NCI-H69 (cell line): Measurements from ENCODE around the gene MFAP1.
A peak's percentile ranks its signal among the peaks of the same experiment; 100 is the strongest.

Experiments used
- DNase-seq: peaks from one replicate; lab custom pipeline; 2025; lab: John Stamatoyannopoulos, UW

MFAP1 gene

GRCh38 chr15:43776101-43776717 is 48.3 kb downstream of the MFAP1 start:
- DNase-seq, result peak; percentile 80

GRCh38 chr15:43775411-43775965 is 49.0 kb downstream of the MFAP1 start:
- peak; percentile 93 for DNase-seq

DNA sequence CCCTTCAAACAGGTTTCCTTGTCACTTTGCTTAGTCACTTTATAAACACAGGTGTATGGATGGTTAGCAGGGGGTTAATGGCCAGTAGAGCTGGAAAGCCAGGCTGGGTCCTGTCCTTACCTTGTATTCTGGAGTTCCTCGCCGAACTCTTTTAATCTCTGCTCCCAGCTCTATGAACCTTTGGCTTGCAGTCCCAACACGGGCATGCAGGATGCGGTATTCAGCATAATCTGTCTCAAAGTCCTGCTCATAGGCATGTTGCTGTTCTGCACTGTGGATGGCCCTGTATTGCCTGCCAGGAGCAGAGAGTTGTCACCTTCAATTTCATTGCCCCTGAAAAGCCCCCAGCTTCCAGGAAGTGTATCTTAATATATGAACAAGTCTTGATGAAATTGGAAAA is 50.4 kb downstream of the MFAP1 start:
- no peak for DNase-seq

- no peak for DNase-seq
Measured at GRCh38 chr15:43772624-43773023, 51.9 kb downstream of the MFAP1 start.

- no peak for DNase-seq
Measured at GRCh38 chr15:43771816-43772215, 52.7 kb downstream of the MFAP1 start.

DNA sequence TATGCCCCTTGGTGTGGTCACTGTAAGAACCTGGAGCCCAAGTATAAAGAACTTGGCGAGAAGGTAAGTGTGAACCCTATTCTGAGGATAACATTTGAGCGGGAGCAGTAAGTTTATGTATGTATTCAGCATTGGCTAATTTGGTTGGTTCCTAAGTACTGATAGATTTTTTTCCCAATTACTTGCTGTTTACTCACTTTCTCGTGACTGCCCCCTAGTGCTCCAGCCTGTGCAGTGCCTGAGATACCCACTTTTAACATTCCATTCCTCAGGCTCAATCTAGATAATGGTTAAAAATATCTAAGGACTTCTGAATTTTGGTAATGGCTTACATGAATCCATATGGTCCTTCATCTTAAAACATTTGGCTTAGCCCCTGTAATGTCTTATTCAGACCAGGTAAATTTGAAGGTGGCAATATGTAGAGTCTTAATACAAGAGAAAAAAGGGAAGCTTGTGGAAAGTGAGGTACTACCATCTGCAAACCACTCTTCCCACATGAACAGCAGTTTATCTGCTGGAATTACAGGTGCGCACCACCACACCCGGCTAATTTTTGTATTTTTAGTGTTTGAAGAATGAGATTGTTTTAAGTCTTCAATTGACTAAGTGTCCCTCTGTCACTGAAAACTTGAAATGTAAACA is 54.8 kb downstream of the MFAP1 start:
- peak; percentile 71 for DNase-seq

GRCh38 chr15:43763819-43764446 is 60.6 kb downstream of the MFAP1 start:
- DNase-seq, result no peak

GRCh38 chr15:43762824-43763223 is 61.7 kb downstream of the MFAP1 start:
- DNase-seq, result no peak
